ENCODE results near the gene OR10J4.
A peak's percentile ranks its signal among the peaks of the same experiment; 100 is the strongest.

OR10J4 gene

DNA sequence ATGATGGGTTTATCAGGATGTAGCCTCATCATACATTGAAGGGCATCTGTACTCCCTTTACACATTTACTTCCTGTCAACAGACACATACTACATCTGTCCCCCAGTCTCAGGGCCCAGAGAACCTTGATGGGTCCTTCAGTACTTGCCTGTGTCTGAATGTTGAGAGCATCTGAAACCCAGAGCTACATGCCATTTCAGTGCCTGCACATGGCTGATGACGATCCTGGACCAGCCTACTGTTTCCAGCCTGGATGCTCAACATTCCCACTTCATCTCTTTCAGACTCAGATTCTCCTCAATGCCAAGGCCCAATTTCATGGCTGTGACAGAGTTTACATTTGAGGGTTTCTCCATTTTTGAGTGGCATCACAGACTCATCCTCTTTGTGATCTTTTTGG, at the start of gene OR10J4:
OR10J4 (plus strand) TSS at position 301 of the 400 bp plus-strand sequence.
- ChIA-PET CTCF (no interaction called here), POLR2A (no interaction called here)
- no peak for DNase-seq (ENCODE audit: low read depth, low spot score)
- no peak within 1 kb of the TSS for H3K4me3 ChIP-seq (ENCODE audit: low read depth, low read length)
- TF ChIP-seq, protein P1, sequence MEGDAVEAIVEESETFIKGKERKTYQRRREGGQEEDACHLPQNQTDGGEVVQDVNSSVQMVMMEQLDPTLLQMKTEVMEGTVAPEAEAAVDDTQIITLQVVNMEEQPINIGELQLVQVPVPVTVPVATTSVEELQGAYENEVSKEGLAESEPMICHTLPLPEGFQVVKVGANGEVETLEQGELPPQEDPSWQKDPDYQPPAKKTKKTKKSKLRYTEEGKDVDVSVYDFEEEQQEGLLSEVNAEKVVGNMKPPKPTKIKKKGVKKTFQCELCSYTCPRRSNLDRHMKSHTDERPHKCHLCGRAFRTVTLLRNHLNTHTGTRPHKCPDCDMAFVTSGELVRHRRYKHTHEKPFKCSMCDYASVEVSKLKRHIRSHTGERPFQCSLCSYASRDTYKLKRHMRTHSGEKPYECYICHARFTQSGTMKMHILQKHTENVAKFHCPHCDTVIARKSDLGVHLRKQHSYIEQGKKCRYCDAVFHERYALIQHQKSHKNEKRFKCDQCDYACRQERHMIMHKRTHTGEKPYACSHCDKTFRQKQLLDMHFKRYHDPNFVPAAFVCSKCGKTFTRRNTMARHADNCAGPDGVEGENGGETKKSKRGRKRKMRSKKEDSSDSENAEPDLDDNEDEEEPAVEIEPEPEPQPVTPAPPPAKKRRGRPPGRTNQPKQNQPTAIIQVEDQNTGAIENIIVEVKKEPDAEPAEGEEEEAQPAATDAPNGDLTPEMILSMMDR (IDR thresholded peaks at IDR 0.05; ENCODE audit: insufficient read depth, low read length, missing control alignments) = no peak

DNA sequence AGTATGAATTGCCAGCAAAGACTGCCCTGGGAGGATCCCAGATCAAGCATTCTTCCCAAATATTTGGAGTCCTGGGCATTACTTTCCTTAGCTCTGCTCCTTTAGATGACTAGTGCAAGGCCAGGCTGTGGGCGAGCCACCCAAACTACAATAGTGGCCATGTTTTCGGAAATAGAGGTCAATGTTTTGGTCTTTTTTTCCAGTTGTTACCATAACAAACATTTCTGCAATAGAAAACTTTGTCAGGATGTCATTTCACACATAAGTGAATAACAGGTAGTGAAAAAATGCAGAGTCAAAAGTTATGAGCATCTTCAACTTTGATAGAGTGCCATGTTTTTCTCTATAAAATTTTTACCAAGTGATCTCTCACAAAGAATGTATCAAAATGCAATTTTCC, 25.2 kb upstream of the OR10J4 start:
- no peak for DNase-seq (ENCODE audit: low read depth, low spot score)
- no peak overlapping the region for H3K4me3 ChIP-seq (ENCODE audit: low read depth, low read length)
- TF ChIP-seq, protein P1 (IDR thresholded peaks at IDR 0.05; ENCODE audit: insufficient read depth, low read length, missing control alignments) = no peak
- POLR2A ChIA-PET = no interaction called here
- CTCF ChIA-PET = no interaction called here

DNA sequence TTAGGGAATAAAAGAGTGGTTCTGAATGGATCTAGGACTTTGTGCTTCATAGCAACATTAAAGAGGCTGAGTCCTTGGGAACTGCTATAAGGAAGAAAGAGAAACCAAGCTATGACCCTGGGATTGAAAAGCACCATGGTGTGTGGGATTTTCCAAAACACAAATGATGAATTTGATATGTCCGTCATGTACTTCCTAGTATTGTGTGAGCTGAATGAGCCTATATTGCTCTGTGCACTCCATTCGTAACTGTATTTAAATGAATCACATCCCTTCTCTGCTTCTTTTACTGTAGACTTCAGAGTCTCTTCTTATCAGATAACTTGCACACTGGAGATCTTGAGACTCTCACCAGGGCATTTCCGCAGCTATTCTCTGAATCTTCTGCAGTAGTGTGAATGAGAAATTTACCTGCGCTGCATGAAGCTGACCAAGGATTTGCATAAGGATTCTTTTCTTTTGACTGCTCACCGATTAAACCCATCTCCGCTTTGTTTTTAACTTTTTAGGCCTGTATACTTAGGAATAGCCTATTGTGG, 23.1 kb upstream of the OR10J4 start:
- DNase-seq (ENCODE audit: low read depth, low spot score) = no peak
- CTCF ChIA-PET = no interaction called here
- TF ChIP-seq, protein P1 (IDR thresholded peaks at IDR 0.05; ENCODE audit: insufficient read depth, low read length, missing control alignments) = no peak
- no peak overlapping the region for H3K4me3 ChIP-seq (ENCODE audit: low read depth, low read length)
- POLR2A ChIA-PET = interaction anchor here (0.6 kb wide), 1 partner anchor 372 kb away, joined by 4 read pairs; the partner anchor contains the start of gene DUSP23

DNA sequence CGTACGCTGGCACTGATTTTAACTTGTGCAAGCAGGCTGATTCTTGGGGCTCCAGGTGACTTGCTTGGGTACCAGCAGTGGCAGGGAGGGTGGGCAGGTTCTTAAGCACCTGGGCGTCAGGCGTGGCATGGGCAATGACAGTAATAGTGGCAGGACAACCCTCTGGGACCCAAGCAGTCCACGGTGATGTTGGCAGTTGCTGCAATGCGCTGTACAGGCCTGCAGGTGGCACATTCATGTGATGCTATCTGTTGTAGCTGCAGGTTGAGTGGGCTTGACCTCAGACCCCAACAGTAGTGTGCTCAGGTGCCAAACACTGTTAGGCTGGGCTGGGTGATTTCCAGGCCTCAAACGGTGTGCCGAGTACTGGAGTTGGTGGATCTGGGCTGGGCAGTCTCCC, 10.2 kb upstream of the OR10J4 start:
- ChIA-PET CTCF (no interaction called here), POLR2A (no interaction called here)
- no peak overlapping the region for H3K4me3 ChIP-seq (ENCODE audit: low read depth, low read length)
- TF ChIP-seq, protein P1 (IDR thresholded peaks at IDR 0.05; ENCODE audit: insufficient read depth, low read length, missing control alignments) = no peak
- DNase-seq (ENCODE audit: low read depth, low spot score) = no peak

DNA sequence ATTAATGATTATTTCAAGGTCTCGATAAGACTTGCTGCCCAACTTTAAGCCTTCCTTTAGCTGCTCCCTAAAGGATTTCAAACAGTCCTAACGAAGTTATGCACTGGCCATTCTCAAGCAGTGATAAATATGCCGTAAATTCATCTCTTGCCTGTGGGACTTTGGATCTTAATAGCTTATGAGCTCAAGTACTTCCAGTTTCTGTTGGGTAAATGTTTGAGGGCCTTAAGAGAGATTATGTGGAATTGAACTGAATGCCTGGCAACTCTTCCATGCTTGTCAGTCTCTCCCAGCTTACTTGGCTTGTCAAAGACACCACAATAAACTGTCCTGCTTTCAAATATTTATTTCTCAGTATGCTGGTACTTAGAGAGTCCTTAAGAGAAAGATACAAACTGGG, 3.5 kb upstream of the OR10J4 start:
- DNase-seq (ENCODE audit: low read depth, low spot score) = no peak
- ChIA-PET CTCF (interaction anchor here (1.0 kb wide), 1 partner anchor 349 kb away, joined by 3 read pairs; no protein-coding TSS in a partner anchor), POLR2A (no interaction called here)
- no peak overlapping the region for H3K4me3 ChIP-seq (ENCODE audit: low read depth, low read length)
- TF ChIP-seq, protein P1 (IDR thresholded peaks at IDR 0.05; ENCODE audit: insufficient read depth, low read length, missing control alignments) = no peak

DNA sequence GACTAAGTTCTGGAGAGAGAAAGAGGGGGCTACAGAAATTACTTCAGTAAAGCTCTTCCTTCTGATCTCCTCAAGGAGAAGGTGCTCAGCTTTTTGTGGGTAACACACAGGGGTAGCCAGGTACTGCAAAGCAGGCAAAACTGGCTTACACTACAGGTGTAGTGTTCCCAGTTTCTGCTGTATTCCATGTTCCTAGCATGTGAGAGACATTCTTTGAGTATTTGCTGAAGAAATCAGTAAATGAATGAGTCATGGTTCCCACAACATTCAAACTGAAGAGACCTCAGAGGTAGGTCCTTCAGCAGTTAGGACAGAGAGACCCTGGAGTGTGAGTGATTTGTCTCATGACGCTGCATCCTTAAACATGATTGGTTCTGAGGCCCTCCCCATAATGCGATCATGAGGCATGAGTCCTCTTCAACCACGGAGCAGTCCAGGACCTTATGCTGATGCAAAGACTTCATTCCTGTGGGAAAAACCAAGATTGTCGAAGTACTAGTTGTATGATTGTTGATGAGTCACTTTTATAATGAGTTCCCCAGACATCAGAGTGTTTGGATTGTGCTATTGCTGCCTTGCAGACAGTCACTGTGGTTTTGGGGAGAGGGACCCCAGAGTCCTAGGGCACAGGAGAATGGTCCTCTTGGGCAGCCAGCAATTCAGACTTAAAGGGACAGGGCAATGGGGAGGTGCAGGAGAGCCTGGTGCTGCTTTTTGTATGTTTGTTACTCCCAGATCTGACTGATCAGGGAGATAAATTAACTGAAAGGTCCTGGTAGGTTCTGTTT, 2.7 kb upstream of the OR10J4 start:
- H3K4me3 ChIP-seq (ENCODE audit: low read depth, low read length) = no peak overlapping the region; the same call in 1 of the 2 replicates
- peak; percentile 91 for DNase-seq (ENCODE audit: low read depth, low spot score)
- TF ChIP-seq, protein P1 (IDR thresholded peaks at IDR 0.05; ENCODE audit: insufficient read depth, low read length, missing control alignments) = no peak
- CTCF ChIA-PET = interaction anchor here (1.0 kb wide), 1 partner anchor 348 kb away, joined by 3 read pairs; no protein-coding TSS in a partner anchor
- POLR2A ChIA-PET = no interaction called here
